Astrocyte (in vitro differentiated cells and primary cell): Measurements from ENCODE around the gene MTUS2.

ENCODE experiments used
- CTCF ChIP-seq: IDR thresholded peaks from 2 replicates; pipeline ENCODE4 v1.5.1; 2011; ENCODE audit warnings: low read depth, mild to moderate bottlenecking, inconsistent platforms, low read length, moderate library complexity; ENCODE audit not compliant: insufficient read depth
- EZH2 ChIP-seq: IDR thresholded peaks from 2 replicates; pipeline ENCODE4 v1.6.1; 2012; ENCODE audit warnings: mild to moderate bottlenecking, low read length, inconsistent platforms; ENCODE audit not compliant: insufficient read depth

- TF ChIP-seq CTCF (no peak), EZH2 (no peak)
Measured at GRCh38 chr13:29049524-29049923, 229.4 kb downstream of the MTUS2 start.
